Upper lobe of right lung (tissue), 1 donor: ENCODE data around the gene NGFR. TPM values are rescaled to one million over a fixed set of nuclear protein-coding genes. Genes with fewer than 3 reads are reported as not detected.

Experiments used
- ATAC-seq: fragments of 200-7000 bp; cut with Tn5 transposase; one replicate; pipeline ENCODE4 v1.9.1; 2020; ENCODE audit warnings: mild to moderate bottlenecking, moderate library complexity
- DNase-seq: peaks from one replicate; pipeline ENCODE4 v3.0.0-alpha.2; 2020
- H3K27ac ChIP-seq: fragments of 200-600 bp; one replicate; pipeline ENCODE4 v1.8.0; 2022
- H3K27me3 ChIP-seq: fragments of 200-600 bp; one replicate; pipeline ENCODE4 v1.8.0; 2022; ENCODE audit warnings: mild to moderate bottlenecking
- H3K36me3 ChIP-seq: fragments of 200-600 bp; one replicate; pipeline ENCODE4 v1.8.0; 2022
- H3K4me1 ChIP-seq: fragments of 200-600 bp; one replicate; pipeline ENCODE4 v1.8.0; 2022
- H3K4me3 ChIP-seq: fragments of 200-600 bp; one replicate; pipeline ENCODE4 v1.8.0; 2022; ENCODE audit warnings: mild to moderate bottlenecking
- H3K9me3 ChIP-seq: fragments of 200-600 bp; one replicate; pipeline ENCODE4 v1.8.0; 2022
- CTCF ChIP-seq: fragments of 200-600 bp; IDR thresholded peaks from one replicate; pipeline ENCODE4 v1.8.0; 2022; ENCODE audit warnings: antibody characterized with exemption
- intact Hi-C: fragments of 100-400 bp; cut with DNase I; formaldehyde crosslinking; loops from one replicate; pipeline ENCODE4 v1.11.0; 2022
- total RNA-seq: library from RNA; stranded (reverse); fragmentation: NEBNext Ultra II Directional; extraction: Animal tissue kit (Norgen Biotek cat#: 25700); gene quantifications from one replicate; pipeline ENCODE4 v1.2.1, GENCODE V29; 2021
- donor health status: DM: no; HTN: yes; CAD: no; lungs with severe emphysema.

The NGFR gene
- total RNA-seq, 1 donor from 2014 or later: 0.78 TPM

DNA sequence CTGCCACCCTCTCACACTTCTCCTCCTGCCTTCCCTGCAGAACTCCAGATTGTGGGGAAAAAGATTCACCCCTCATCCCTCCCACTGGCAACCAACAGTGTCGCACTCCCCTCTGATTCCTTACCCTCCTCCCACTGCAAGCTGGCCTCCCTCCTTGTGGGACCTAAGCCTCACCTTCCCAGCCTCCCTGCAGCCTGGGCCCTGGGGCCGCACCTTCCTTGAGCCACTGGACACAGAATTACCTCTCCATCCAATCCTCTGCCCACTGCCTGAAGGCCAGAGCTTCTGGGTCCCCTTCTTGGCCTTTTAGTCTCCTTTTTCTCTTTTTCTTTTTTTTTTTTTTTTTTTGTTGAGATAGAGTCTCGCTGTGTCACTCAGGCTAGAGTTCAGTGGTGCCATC, 33.9 kb downstream of the NGFR start:
- Histone ChIP-seq H3K27me3 (peaks cover 32% of the 10 kb centered on the region), H3K9me3 (no peaks in the 10 kb centered on the region), H3K36me3 (no peaks in the 10 kb centered on the region), H3K27ac (no peak overlapping the region), H3K4me3 (no peak overlapping the region), H3K4me1 (no peaks in the 10 kb centered on the region)
- no peak for ATAC-seq
- no peak for DNase-seq
- intact Hi-C loops: no loop called here
- TF ChIP-seq CTCF: no peak

- Histone ChIP-seq H3K36me3 (no peaks in the 10 kb centered on the region), H3K4me1 (no peaks in the 10 kb centered on the region), H3K27ac (no peak overlapping the region), H3K4me3 (no peak overlapping the region), H3K27me3 (peaks cover 33% of the 10 kb centered on the region), H3K9me3 (no peaks in the 10 kb centered on the region)
- intact Hi-C loops: no loop called here
- no peak for DNase-seq
- no peak for ATAC-seq
- TF ChIP-seq CTCF: no peak
Measured at GRCh38 chr17:49530118-49530517, 35.0 kb downstream of the NGFR start.

GRCh38 chr17:49543860-49544259, 48.8 kb downstream of the NGFR start:
- Histone ChIP-seq H3K27ac (no peak overlapping the region), H3K27me3 (peaks cover 4% of the 10 kb centered on the region), H3K4me3 (no peak overlapping the region), H3K9me3 (no peaks in the 10 kb centered on the region), H3K36me3 (no peaks in the 10 kb centered on the region), H3K4me1 (no peaks in the 10 kb centered on the region)
- ATAC-seq (no peak), DNase-seq (no peak)
- TF ChIP-seq CTCF: no peak
- intact Hi-C loops: loop anchor here (10.0 kb wide), 1 partner anchor 49 kb away; the partner anchor contains the start of gene NGFR

DNA sequence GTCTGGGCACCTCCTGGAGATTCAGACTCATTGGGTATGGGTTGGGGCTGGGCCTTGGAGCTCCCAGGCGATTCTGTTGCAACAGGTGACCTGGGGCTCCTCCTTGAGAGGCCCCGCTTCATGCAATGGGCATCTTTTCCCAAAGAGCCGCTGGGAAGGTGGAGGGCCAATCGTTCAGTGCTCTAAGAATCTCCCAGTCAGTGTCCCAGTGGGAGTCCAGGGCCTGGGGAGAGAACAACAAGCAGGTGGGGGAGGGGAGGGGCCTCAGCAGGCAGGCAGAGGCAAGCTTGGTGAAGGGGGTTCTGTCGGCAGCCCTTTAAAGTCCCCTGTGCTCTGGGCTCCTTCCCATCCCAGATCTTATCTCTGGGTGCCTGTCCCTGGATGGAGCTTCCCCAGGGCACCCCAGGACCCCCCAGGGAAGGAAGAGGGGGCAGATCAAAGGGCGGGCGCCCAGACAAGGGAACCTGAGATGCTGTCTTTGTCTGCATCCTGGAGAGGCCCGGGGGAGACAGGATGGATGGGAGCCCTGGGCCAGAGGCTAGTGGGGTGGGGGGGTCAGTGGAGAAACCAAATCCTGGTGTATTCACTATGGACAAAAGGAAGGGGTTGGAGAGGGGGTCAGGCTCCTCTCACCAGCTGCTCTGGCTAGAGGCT, 50.0 kb downstream of the NGFR start:
- Histone ChIP-seq H3K9me3 (no peaks in the 10 kb centered on the region), H3K27ac (no peak overlapping the region), H3K36me3 (no peaks in the 10 kb centered on the region), H3K4me1 (no peaks in the 10 kb centered on the region), H3K4me3 (no peak overlapping the region), H3K27me3 (peaks cover 4% of the 10 kb centered on the region)
- DNase-seq: no peak
- ATAC-seq: no peak
- TF ChIP-seq CTCF: no peak
- intact Hi-C loops: loop anchor here (10.0 kb wide), 1 partner anchor 50 kb away; the partner anchor contains the start of gene NGFR

DNA sequence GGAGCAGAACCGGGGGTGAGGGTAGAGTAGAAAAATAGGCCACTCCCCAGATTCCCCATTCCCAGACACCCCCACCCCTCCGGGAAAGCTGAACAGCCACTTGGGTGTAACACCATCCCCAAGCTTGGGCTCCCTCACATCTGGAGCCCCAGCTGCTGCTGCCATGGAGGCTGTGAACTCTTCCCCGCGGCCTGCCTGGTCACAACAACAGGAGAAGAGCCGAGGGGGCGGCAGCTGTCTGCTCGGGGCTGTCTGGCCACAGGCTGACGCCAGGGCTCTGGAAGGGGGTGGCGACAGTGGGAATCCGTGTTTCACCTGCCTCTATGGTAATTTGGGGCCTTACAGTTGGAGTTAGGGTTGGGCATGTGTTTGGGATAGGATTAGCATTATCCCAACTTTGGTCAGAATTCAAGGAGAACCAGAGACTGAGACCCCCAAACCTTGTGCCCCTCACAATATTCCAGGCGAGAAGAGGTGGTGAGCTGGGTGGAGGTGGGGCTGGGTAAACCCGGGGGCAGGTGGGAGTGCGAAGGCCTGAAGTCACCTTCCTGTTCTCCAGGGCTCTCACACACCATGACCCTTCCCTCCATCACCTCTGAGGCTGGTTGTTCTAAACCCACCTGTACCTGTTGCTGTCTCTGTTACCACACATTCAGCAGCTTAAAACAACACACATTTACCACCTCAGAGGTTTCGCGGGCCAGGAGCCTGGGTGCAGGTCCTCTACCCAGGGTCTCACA, 50.9 kb downstream of the NGFR start:
- no peak for DNase-seq
- no peak for TF ChIP-seq CTCF

More for the DNA sequence above, 50.9 kb downstream of the NGFR start:
- Histone ChIP-seq H3K9me3 (no peaks in the 10 kb centered on the region), H3K27ac (no peak overlapping the region), H3K27me3 (peaks cover 4% of the 10 kb centered on the region), H3K4me3 (no peak overlapping the region), H3K4me1 (no peaks in the 10 kb centered on the region), H3K36me3 (no peaks in the 10 kb centered on the region)
- ATAC-seq: no peak
- intact Hi-C loops: loop anchor here (10.0 kb wide), 1 partner anchor 51 kb away; the partner anchor contains the start of gene NGFR
